Measurements from ENCODE around the gene PAQR9.

Gene PAQR9

DNA sequence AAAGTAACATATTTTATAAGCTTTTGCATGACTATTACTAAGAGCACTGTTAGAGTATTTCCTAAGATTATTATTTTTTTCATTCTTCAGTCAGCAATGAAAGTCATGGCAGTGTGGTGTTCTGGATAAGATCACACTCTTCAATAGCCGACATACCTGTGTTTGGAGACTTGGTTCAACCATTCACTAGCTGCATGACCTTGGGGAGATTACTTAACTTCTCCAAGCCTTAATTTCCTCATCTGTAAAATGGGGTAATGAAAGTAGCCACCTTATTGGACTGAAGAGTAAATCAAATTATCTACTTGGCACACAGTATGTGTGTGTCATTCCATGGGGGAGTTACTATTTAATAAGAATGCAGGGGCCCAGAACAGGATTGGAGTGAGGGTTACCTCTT lies 50.0 kb downstream of the PAQR9 start:
- DNase-seq: no peak

DNA sequence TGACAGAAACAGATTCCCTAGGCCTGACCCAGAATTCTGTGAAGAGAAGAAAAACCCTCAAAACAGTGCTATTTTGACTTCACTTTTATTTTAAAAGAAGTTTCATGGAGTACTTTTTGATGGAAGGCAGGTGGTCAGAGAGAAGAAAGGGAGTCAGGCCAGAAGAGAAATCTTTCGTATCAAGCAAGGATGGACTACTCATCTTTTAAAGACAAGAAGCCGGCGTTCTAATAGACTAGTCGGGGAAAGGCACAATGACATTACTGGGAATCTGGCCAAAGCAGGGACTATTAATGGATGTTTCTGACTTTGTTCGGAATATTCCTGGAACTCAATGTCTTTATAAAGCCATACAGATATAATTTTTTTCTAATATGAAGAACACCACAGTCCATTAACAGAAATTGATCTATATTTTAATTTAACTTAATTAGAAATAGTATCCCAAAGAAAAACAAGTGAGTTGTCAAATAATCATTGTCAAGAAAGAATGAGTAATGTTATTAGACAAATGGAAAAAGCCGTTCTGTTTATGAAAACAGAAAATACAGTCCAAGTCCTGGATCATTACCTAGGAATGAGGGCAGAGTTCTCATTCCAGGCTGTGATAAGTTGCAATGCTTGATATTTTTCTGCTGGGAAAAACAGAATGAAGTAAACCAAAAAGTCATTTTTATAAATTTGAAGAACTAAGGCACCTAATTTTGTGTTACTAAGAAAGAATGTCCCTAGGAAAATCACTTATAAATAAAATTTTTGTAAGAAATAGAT lies 50.9 kb downstream of the PAQR9 start:
- DNase-seq: no peak

Data from cortex of kidney (tissue), 1 donor.